DOHH2 (cell line): Measurements from ENCODE around the gene VWF.

Experiments
- H3F3A ChIP-seq: fragments of 200-600 bp; sonication (generic), shearing (Covaris generic); 2 replicates; pipeline ENCODE4 v1.6.0; 2016; ENCODE audit warnings: antibody characterized with exemption, mild to moderate bottlenecking; ENCODE audit not compliant: control insufficient read depth, insufficient read depth
- H3K27ac ChIP-seq: fragments of 200-600 bp; sonication (generic); 2 replicates; pipeline ENCODE4 v1.5.1; 2014; ENCODE audit warnings: low read depth, mild to moderate bottlenecking, low read length, moderate library complexity
- H3K27me3 ChIP-seq: fragments of 200-600 bp; sonication (generic); 2 replicates; pipeline ENCODE4 v1.6.1; 2014; ENCODE audit warnings: mild to moderate bottlenecking, low read length, mixed read lengths; ENCODE audit not compliant: control insufficient read depth
- H3K36me3 ChIP-seq: fragments of 200-600 bp; sonication (generic); 2 replicates; pipeline ENCODE4 v1.6.1; 2014; ENCODE audit warnings: mild to moderate bottlenecking, low read length, moderate library complexity, mixed read lengths; ENCODE audit not compliant: control insufficient read depth
- H3K4me1 ChIP-seq: fragments of 200-600 bp; sonication (generic); 2 replicates; pipeline ENCODE4 v1.6.1; 2014; ENCODE audit warnings: mild to moderate bottlenecking, low read length, mixed read lengths; ENCODE audit not compliant: control insufficient read depth
- H3K4me2 ChIP-seq: fragments of 200-600 bp; sonication (generic); 2 replicates; pipeline ENCODE4 v1.6.0; 2014; ENCODE audit warnings: mild to moderate bottlenecking, low read length, moderate library complexity
- H3K4me3 ChIP-seq: fragments of 200-600 bp; sonication (generic); 2 replicates; pipeline ENCODE4 v1.5.1; 2014; ENCODE audit warnings: mild to moderate bottlenecking, low read length, mixed read lengths
- H3K79me2 ChIP-seq: fragments of 200-600 bp; sonication (generic); 2 replicates; pipeline ENCODE4 v1.6.1; 2014; ENCODE audit warnings: mild to moderate bottlenecking, low read length, mixed read lengths; ENCODE audit not compliant: control insufficient read depth
- H3K9me2 ChIP-seq: fragments of 200-600 bp; sonication (generic); replicated peaks from 2 replicates; pipeline ENCODE4 v1.6.1; 2014; ENCODE audit warnings: mild to moderate bottlenecking, low read length, mixed read lengths; ENCODE audit not compliant: control insufficient read depth
- H3K9me3 ChIP-seq: fragments of 200-600 bp; sonication (generic); 2 replicates; pipeline ENCODE4 v1.6.1; 2014; ENCODE audit warnings: antibody characterized with exemption, low read length, mixed read lengths; ENCODE audit not compliant: control insufficient read depth, insufficient read depth
- H4K20me1 ChIP-seq: fragments of 200-600 bp; sonication (generic); 2 replicates; pipeline ENCODE4 v1.6.0; 2014; ENCODE audit warnings: low read depth, mild to moderate bottlenecking, antibody characterized with exemption, low read length, moderate library complexity; ENCODE audit not compliant: control insufficient read depth, insufficient read depth
- CTCF ChIP-seq: fragments of 200-600 bp; sonication (generic); IDR thresholded peaks from one replicate; pipeline ENCODE4 v1.5.1; 2014; ENCODE audit warnings: antibody characterized with exemption, mild to moderate bottlenecking, low read depth, low read length; ENCODE audit not compliant: poor library complexity, severe bottlenecking
- EZH2phosphoT487 ChIP-seq: fragments of 200-600 bp; sonication (generic); IDR thresholded peaks from 2 replicates; pipeline ENCODE4 v1.6.1; 2017; ENCODE audit warnings: borderline replicate concordance, mild to moderate bottlenecking, antibody characterized with exemption, low read length, moderate library complexity, mixed read lengths

Gene VWF

GRCh38 chr12:6068227-6068626, 56.2 kb downstream of the VWF start:
- no peaks in the 10 kb centered on the region for H3F3A ChIP-seq
- TF ChIP-seq CTCF (no peak), EZH2phosphoT487 (no peak)
- H3K9me3 ChIP-seq, result no peaks in the 10 kb centered on the region
- H3K4me3 ChIP-seq, result no peak overlapping the region
- H3K27me3 ChIP-seq, result no peaks in the 10 kb centered on the region
- no peaks in the 10 kb centered on the region for H3K9me2 ChIP-seq
- H3K79me2 ChIP-seq, result no peaks in the 10 kb centered on the region
- H3K4me1 ChIP-seq, result no peaks in the 10 kb centered on the region
- H3K4me2 ChIP-seq, result no peak overlapping the region
- H3K36me3 ChIP-seq, result no peaks in the 10 kb centered on the region
- H4K20me1 ChIP-seq, result no peaks in the 10 kb centered on the region
- H3K27ac ChIP-seq, result no peak overlapping the region

GRCh38 chr12:6067152-6067916, 57.1 kb downstream of the VWF start:
- Histone ChIP-seq H3K36me3 (no peaks in the 10 kb centered on the region), H3K79me2 (no peaks in the 10 kb centered on the region), H3K9me3 (no peaks in the 10 kb centered on the region), H4K20me1 (no peaks in the 10 kb centered on the region), H3K4me1 (no peaks in the 10 kb centered on the region), H3K4me2 (no peak overlapping the region), H3K27ac (no peak overlapping the region), H3F3A (no peaks in the 10 kb centered on the region), H3K9me2 (no peaks in the 10 kb centered on the region), H3K27me3 (no peaks in the 10 kb centered on the region), H3K4me3 (no peak overlapping the region)
- TF ChIP-seq CTCF (no peak), EZH2phosphoT487 (no peak)

GRCh38 chr12:6066651-6067050, 57.8 kb downstream of the VWF start:
- TF ChIP-seq EZH2phosphoT487, result no peak
- no peak for TF ChIP-seq CTCF

More at GRCh38 chr12:6066651-6067050, 57.8 kb downstream of the VWF start:
- no peaks in the 10 kb centered on the region for H3K9me3 ChIP-seq
- H3K9me2 ChIP-seq, result no peaks in the 10 kb centered on the region
- no peaks in the 10 kb centered on the region for H3F3A ChIP-seq
- no peak overlapping the region for H3K4me2 ChIP-seq
- no peaks in the 10 kb centered on the region for H3K79me2 ChIP-seq
- no peak overlapping the region for H3K4me3 ChIP-seq
- H4K20me1 ChIP-seq, result no peaks in the 10 kb centered on the region
- H3K4me1 ChIP-seq, result no peaks in the 10 kb centered on the region
- no peaks in the 10 kb centered on the region for H3K36me3 ChIP-seq
- H3K27ac ChIP-seq, result no peak overlapping the region
- no peaks in the 10 kb centered on the region for H3K27me3 ChIP-seq
